D721Med (cell line): ENCODE measurements around the gene ACOT13.
"Not testable (repeated sequence)": the region's sequence is repeated elsewhere in the genome, so short reads cannot be mapped to it uniquely, and the experiment has no call there.

ENCODE experiments used
- DNase-seq: peaks from one replicate; pipeline ENCODE4 v3.0.0; 2011; ENCODE audit warnings: low spot score; ENCODE audit not compliant: insufficient read length
- FAIRE-seq: peaks from 2 replicates; lab custom pipeline; 2011; peaks lifted over from hg19 to GRCh38; lab: Jason Lieb, UNC
- TF ChIP-seq, protein P1 (sequence below): IDR thresholded peaks from 2 replicates; pipeline ENCODE4 v1.5.1; 2012; ENCODE audit warnings: mild to moderate bottlenecking, control low read depth; ENCODE audit not compliant: insufficient read depth; ENCODE audit errors: missing control alignments

Gene ACOT13

DNA sequence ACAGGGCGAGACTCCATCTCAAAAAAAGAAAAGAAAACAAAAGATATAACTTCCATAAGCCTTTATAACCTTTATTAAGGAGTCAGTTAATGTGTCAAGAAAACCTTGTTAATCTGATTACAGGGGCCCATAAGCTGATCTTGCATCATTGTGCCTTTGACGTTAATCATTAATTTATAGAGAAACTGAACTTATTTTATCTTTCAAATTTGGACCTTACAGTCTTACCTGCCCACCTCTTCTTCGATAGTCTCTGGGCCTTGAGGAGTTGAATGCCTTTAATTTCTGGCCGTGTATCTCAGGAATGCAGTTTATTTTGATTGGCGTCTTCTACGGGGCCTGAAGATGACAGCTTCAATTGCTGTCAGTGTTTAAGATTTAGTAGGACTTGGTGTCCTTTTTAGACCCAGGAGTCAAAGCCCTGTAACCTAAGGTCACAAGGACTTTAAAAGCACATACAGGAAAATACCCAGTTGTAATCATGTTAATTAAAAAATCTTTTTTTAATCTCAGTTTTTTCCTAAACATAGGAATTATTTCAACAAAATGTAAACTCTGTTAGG, 5.8 kb downstream of the ACOT13 start:
- TF ChIP-seq, protein P1, sequence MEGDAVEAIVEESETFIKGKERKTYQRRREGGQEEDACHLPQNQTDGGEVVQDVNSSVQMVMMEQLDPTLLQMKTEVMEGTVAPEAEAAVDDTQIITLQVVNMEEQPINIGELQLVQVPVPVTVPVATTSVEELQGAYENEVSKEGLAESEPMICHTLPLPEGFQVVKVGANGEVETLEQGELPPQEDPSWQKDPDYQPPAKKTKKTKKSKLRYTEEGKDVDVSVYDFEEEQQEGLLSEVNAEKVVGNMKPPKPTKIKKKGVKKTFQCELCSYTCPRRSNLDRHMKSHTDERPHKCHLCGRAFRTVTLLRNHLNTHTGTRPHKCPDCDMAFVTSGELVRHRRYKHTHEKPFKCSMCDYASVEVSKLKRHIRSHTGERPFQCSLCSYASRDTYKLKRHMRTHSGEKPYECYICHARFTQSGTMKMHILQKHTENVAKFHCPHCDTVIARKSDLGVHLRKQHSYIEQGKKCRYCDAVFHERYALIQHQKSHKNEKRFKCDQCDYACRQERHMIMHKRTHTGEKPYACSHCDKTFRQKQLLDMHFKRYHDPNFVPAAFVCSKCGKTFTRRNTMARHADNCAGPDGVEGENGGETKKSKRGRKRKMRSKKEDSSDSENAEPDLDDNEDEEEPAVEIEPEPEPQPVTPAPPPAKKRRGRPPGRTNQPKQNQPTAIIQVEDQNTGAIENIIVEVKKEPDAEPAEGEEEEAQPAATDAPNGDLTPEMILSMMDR: no peak
- no peak for FAIRE-seq
- no peak for DNase-seq

DNA sequence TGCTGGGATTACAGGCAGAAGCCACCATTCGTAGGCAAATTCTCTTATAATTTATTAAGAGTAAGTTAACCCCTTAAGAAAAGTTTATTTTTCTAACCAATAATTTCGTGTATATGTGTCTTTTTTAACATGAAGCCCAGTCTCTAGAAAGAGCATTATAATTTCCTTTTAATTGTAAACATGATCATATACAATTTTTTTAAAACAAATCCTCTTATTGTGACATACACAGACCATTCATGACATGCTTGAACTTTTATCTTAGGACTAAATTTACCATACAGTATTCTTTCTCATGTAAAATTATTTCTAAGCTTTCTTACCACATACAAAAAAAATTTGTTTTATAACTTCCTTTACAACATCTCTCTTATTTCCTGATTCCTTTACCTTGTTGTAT, 6.7 kb downstream of the ACOT13 start:
- DNase-seq (no peak), FAIRE-seq (no peak)
- TF ChIP-seq, protein P1: no peak

DNA sequence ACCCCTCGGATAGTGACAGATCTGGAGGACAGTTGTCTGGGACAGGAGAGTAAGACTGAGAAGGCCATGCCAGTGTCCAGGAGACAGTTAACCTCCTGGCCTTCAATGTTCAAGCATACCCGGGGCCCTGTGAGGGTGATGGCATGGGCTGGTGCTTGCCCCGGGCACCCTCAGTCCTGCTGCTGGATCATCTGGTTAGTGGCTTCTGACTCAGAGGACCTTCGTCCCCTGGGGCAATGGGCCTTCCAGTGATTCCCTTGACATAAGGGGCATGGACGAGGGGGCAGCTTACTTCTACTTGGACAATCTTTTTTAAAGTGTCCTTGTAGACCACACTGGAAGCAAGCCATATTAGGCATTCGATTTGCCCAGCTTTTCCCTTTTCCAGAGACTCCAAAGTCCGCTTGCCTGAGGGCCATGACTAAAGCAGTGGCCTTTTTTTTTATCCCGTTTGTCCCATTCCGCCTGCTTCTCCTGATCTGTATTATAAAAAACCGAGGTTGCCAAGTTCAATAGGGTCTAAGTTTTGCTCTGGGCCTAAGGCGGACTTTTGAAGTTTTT, 12.0 kb downstream of the ACOT13 start:
- not testable (repeated sequence) for FAIRE-seq, DNase-seq

DNA sequence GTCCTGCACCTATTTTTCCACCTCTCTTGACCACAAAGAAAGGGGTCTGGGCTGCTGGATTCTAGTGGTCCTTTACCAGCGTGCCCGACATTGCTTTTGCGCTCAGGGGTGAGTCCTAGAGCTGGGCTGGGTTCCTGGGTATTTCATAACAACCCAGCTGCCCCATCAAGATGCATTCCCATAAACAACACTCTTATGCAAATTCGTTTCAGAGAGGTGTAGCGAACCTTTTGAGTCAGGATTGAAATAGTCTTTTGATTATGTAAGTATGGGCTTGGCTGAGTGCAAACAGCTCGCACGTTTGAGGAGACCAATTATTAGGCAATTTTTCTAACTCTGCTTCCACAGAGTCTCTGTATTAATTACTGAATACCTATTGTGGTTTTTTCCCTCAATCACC, 13.7 kb downstream of the ACOT13 start:
- TF ChIP-seq, protein P1: no peak
- DNase-seq: no peak
- FAIRE-seq: no peak

DNA sequence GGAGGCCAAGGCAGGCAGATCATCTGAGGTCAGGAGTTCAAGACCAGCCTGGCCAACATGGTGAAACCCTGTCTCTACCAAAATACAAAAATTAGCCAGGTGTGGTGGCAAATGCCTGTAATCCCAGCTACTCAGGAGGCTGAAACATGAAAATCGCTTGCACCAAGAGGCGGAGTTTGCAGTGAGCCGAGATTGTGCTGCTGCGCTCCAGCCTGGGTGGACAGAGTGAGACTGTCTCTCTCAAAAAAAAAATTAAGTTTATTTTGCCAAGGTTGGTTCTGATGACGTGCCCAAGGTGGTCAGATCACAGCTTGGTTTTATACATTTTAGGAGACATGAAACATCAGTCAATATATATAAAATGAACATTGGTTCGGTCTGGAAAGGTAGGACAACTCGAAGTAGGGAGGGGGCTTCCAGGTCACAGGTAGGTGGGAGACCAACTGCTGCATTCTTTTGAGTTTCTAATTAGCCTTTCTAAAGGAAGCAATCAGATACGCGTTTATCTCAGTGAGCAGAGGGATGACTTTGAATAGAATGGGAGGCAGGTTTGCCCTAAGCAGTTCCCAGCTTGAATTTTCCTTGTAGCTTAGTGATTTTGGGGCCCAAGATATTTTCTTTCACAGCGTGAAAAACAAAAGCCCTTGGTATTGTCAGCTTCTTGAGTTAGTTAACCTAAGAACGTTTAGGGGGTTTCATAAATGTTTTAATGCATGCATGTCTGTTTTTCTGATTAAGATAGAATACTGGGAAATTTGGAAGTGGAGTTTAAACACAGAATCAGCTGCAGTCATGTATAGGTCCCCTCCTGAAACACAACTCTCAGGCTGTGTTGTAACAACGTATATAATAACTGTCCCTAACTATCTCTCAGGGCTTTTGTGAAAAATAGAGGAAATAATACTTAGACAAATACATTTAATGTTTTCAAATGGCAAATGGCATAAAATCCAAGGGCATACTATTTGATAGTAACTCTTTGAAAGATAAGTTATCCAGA, 16.7 kb downstream of the ACOT13 start:
- FAIRE-seq: no peak
- TF ChIP-seq, protein P1: no peak
- no peak for DNase-seq

DNA sequence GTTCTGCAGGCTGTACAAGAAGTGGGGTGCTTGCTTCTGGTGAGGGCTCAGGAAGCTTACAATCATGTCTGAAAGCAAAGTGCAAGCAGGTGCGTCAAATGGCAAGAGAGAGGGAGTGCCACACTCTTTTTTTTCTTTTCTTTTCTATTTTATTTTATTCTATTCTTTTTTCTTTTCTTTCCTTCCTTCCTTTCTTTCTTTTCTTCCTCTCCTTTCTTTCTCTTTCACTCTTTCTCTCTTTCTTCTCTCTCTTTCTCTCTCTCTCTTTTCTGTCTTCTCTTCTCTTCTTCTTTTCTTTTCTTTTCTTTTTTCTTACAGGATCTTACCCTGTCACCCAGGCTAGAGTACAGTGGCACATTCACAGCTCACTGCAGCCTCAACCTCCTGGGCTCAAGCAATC, 19.5 kb downstream of the ACOT13 start:
- DNase-seq: no peak
- TF ChIP-seq, protein P1: no peak
- no peak for FAIRE-seq

DNA sequence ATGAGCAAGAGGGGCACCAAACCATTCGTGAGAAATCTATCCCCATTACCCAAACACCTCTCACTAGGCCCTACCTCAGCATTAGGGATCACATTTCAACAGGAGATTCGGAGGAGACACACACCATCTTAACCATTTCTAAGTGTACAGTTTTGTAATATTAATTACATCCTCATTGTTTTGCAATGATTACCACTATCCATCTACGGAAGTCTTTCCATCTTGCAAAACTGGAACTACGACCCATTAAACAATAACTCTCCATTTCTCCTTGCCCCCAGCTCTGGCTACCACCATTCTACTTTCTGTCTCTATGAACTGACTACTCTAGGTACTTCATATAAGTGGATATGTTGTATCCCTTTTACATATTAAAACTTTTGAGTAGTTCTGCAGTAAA, 20.1 kb downstream of the ACOT13 start:
- no peak for DNase-seq
- TF ChIP-seq, protein P1: no peak
- no peak for FAIRE-seq
